Breast epithelium (tissue), 3 donors: ENCODE measurements around the gene TMEM218.

ENCODE experiments used
- CTCF ChIP-seq, 3 donors: fragments of 450-650 bp; IDR thresholded peaks; one replicate each; pipeline ENCODE4 v1.5.1; 2016 to 2017; ENCODE audit warnings: antibody characterized with exemption in 3 of 3, mild to moderate bottlenecking in 3 of 3, moderate library complexity in 3 of 3
- POLR2A ChIP-seq: fragments of 450-650 bp; IDR thresholded peaks from one replicate; pipeline ENCODE4 v1.6.1; 2016; ENCODE audit warnings: antibody characterized with exemption, mild to moderate bottlenecking, moderate library complexity
- POLR2AphosphoS5 ChIP-seq, 3 donors: sonication (generic); formaldehyde crosslinking; IDR thresholded peaks; one replicate each; pipeline ENCODE4 v1.6.1; 2017; ENCODE audit warnings: antibody characterized with exemption in 3 of 3

- TF ChIP-seq CTCF (IDR thresholded peaks at IDR 0.05) = no peak
- no peak for TF ChIP-seq POLR2AphosphoS5 (IDR thresholded peaks at IDR 0.05)
- TF ChIP-seq POLR2A = no peak
Measured at GRCh38 chr11:125071435-125071834, 40.0 kb downstream of the TMEM218 start.
